ENCODE results near the gene MINPP1.
"Not testable (repeated sequence)": the region's sequence is repeated elsewhere in the genome, so short reads cannot be mapped to it uniquely, and the experiment has no call there.

Gene MINPP1

DNA sequence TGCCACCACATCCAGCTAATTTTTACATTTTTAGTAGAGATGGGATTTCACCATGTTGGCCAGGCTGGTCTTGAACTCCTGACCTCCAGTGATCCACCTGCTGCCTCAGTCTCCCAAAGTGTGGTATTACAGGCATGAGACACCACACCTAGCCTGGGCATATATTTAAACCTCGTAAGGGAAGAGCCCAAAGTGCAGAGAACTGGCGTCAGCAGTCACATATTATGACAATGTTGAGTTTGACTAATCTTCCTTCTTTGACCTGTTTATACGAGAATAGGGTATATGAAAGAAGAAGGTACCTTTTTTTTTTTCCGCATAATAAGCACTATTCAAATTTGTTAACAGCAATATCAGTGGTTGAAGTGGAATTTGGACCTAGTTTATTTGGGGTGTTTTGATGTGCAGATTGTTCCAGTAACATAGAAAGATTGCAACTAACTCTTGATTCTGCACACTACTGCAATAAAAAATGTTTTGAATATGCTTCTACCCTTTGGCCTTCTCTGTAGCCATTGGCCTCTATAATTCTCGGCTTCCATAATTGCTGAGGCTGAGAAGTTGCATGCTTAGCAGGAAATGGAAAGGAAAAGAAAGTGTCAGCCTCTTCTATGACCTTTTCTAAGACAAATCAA, 55.9 kb downstream of the MINPP1 start:
- in situ Hi-C loops (cut with MboI; ENCODE audit: low sequenced_read_pairs): no loop called here

DNA sequence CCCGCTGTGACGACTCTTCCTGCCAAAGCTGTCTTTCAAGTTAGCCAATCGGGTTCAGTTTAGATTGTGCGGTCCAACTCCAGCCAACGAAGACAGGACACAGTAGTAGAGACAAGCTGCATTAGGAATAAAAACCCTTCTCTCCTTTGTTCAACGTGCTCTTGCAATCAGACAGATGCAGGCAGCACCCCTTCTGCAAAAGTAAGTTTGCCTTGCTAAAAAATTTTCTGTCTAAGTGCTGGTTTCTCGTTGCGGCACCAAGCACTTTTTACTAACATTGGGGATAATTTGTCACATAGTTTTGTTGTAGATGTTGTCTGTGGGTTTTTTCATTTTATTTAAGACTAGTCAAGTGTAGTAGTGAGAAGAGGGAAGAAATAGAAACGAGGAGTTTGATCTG, 58.1 kb downstream of the MINPP1 start:
- in situ Hi-C loops (cut with MboI; ENCODE audit: low sequenced_read_pairs): no loop called here

DNA sequence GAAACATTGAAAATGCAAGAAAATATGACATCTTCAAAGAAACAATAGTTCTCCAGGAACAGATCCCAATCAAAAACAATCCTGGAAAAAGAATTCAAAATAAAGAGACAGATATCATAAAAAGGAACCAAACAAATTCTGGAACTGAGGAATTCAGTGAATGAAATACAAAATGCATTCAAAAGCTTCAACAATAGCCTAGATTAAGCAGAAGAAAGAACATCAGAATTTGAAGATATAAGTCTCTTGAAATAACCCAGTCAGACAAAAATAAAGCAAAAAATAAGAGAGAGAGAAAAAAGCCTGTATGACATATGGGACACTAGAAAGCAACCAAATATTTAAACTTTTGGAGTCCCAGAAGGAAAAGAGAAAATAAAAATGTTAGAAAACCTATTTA, 60.3 kb downstream of the MINPP1 start:
- in situ Hi-C loops (cut with MboI; ENCODE audit: low sequenced_read_pairs): no loop called here

DNA sequence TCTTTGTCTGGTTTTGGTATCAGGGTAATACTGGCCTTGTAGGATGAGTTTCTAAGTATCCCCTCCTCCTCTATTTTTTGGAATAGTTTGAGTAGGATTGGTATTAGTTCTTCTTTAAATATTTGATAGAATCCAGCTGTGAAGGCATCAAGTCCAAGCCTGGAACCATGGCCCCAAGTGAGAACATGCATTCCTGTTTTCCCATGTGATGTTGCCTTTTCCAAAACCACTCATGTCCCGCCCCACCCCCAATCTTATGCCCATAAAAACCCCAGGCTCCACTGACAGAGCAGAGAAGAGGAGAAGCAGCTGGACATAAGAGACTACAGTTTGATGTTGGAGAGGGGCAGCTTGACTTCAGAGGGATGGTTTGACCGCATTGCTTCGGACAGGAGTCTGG, 71.2 kb downstream of the MINPP1 start:
- in situ Hi-C loops (cut with MboI; ENCODE audit: low sequenced_read_pairs): no loop called here

DNA sequence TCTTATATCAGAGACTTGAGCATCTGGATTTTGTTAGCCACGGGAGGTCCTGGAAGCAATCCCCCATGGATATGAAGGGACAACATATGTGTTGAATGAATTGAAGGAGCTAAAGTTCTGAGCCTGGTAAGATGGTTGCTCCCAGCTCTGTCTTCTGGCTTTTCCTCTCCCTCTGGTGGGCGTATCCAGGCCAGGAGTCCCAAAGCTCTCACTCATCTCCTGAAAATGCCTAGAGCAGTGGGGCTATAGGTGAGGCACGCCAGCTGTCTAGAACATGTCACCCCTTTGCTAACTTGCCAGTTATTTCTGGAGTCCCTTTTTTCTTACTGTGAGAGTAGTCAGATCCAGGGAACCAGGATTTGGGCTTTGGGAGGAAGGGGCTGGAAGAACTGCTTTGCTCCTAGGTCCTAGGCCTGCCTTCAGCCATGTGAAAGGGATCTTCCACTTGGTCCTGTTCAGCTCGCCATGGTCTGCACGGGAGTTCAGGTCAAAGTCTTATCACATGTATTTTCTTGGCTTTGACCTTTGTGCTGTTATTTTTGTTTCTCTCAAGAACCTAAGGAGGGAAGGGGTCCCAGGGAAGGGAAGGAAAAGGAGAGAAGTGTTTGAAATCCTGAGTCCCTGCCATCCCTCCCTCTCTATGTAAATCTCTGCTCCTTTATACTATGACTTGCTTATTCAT, 73.6 kb downstream of the MINPP1 start:
- in situ Hi-C loops (cut with MboI; ENCODE audit: low sequenced_read_pairs): no loop called here

DNA sequence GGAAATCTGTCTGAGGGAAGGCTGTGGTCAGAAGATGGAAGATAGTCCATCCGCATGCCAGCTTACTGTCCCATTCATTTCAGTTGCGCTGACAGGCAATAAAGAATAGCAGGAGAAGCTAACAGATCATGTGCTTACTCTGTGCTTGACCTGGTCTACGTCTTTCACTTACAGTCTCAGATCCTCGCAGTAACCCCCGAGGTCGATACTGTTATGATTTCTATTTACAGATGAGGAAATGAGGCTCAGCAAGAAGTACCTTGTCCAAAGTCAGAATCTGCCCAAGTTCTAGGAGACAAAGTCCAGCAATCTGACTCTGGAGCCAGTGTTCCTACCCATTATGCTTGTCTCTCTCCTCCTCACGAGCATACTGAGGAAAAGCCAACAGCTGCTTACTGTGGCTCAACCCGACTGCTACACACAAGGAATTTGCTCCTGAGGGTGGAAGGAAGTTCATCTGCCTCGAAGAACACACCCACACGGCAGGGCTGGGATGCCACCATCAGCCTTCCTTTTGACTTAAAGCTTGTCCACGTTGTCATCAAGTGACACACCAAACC, 74.2 kb downstream of the MINPP1 start:
- in situ Hi-C loops (cut with MboI; ENCODE audit: low sequenced_read_pairs): no loop called here

DNA sequence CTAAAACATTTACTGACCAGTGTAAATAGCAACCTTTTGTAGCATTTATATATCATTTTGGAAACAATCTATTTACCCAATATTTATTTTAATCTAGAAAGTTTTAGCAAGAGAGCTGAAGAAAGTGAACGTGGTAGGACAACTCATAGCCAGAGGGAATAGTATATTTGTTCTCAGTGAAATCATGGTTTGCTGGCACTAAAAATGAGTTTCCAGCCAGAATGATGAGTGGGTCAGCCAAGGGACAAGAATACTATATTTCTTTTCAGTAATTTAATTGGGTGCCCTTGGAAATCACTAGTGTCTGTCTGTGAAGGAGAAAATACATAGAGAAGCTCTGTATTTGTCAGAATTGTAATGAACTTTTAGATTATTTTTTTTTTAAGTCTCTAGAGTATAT, 74.9 kb downstream of the MINPP1 start:
- in situ Hi-C loops (cut with MboI; ENCODE audit: low sequenced_read_pairs): no loop called here

DNA sequence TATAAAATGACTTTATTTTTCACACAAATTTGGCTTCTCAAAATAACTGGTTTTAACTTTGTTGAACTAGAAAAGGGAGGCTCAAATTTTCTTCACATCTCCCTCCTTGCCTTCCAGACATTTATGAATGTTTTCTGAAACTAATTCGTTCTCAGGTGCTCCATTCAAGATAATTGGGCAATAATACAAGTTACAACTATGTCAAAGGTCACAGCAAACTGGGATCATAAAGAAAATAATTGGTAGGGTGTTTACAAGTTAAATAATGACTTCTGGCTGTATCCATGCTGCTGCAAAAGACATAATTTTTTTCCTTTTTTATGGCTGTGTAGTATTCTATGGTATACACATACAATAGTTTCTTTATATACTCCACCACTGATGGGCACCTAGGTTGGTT, 75.3 kb downstream of the MINPP1 start:
- in situ Hi-C loops (cut with MboI; ENCODE audit: low sequenced_read_pairs): no loop called here

DNA sequence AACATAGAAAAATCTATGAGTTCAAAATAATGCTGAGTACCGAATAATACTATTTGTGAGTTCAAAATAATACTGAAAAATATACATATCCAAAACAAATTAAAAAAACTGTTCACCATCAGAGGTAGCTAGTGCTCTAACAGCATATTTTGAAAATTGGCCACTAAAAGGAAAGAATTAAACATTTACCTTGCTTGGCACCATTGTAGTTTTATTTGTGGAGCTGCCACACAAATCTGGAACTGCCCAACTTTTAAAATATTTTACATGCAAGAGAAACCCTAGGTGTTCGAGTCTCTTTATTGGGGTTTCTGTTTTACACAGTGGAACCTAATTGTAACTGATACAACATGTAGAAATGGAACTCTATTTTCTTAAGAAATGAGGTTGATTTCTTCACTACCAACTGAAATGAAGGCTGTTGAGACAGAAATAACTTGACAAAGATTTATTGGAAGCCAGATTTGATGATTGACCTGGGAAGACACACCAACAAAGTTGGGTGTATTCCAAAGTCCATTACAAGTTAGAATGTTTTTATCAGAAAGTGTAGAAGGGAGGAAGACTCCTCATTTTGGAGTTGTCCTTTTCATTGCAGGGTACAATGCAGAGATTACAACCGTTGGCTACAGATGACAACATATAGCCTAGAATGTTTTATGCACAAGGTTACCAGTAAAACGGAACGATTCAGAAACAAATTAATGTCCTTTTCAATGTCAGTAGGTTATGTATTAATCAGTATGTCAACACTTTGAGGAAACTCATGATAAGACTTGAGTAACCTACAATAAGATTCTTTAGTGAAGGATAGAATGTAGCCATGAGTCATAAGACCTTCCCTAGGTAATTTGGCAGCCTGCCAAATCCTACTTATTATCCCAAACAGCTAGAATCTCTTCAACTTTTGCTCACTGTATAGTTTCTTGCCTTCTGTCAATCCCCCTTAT, 81.1 kb downstream of the MINPP1 start:
- in situ Hi-C loops (cut with MboI; ENCODE audit: low sequenced_read_pairs): no loop called here

DNA sequence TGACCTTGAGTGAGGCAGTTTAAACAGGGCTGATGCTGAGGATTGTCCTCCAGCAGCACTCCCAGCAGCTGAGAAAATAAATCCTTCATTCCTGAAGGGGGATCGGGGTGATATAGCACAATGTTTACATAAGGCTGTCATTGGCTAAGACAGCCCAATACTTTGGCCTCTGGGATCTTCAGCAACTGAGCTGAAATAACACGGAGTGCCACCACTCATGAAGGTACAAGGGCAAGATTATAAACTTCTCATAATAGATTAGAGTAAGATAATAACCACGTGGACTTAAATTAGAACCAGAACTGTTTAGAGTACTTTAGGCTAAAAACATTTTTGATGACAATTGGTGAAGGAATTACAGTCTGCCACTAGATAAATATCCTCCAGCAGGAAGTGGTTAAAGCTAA, 85.0 kb downstream of the MINPP1 start:
- in situ Hi-C loops (cut with MboI; ENCODE audit: low sequenced_read_pairs): no loop called here

DNA sequence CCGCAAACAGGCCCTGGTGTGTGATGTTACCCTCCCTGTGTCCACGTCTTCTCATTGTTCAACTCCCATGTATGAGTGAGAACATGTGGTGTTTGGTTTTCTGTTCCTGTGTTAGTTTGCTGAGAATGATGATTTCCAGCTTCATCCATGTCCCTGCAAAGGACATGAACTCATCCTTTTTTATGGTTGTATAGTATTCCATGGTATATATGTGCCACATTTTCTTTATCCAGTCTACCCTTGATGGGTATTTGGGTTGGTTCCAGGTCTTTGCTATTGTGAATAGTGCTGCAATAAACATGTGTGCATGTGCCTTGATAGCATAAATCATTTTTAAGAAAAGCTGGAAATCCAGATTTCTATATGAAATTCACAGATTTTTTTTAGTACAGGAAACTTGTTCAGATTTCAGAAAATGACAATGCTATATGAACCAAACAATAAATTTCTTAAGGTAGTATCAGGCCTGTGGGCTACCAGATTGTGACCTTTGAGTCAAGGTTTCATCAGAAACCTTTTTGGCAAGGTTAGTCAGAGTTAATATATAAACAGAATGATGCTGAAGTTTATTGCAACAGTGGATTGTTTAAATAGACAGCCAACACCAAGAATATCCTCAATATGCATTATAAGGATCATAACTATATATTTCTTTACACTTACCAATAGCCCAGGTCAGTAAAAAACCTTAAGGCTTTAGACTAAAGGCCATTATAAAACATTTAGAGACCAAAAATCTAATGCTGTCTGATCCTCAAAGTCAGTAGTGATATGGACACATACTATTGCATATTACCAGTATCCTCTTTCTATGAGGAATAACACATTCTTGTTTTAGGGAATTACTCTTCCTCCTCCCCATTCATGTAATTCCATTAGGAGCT, 86.3 kb downstream of the MINPP1 start:
- in situ Hi-C loops (cut with MboI; ENCODE audit: low sequenced_read_pairs): no loop called here

DNA sequence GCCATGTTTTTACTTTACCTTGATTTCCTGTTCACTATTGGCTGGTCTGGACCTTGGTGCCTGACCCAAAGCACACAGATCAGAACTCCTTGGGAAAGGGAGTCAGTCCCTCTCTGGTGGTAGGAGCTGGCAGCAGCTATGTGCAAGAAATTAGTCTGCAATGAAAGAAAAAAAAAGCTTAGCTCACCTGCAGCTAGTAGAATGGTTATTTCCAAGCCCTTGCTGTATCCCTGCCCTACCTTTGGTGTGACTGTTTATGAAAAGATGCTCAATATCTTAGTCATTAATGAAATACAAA, 86.8 kb downstream of the MINPP1 start:
- in situ Hi-C loops (cut with MboI; ENCODE audit: low sequenced_read_pairs): no loop called here

DNA sequence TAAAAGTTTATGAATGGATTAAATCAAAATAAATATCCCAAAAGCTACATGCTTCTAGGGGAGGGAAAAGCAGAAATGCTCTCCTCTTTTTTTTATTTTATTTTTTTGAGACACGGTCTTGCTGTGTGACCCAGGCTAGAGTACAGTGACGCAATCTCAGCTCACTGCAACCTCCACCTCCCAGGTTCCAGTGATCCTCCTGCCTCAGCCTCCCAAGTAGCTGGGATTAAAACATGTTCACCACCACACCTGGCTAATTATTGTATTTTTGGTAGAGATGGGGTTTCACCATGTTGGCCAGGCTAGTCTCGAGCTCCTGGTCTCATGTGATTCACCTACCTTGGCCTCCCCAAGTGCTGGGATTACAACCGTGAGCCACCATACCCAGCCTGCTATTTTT, 88.2 kb downstream of the MINPP1 start:
- in situ Hi-C loops (cut with MboI; ENCODE audit: low sequenced_read_pairs): not testable (repeated sequence)

DNA sequence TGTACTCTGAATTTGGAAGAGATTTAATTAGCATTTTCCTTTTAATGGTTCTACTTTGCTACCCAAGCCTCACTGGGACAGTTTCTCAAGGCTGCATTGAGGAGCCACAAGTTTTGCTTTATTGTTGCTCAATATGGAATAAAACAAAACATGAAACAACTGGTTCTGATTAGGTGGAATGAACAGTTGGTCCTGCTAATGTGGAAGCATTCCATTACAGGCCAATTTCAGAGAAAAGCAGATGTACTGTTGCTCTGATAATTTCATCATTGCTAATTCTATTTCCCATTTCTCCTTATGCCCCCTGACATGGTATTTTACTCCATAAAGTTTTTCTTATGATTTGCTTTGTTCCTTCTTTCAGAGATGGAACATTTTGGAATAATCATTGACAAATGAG, 89.0 kb downstream of the MINPP1 start:
- in situ Hi-C loops (cut with MboI; ENCODE audit: low sequenced_read_pairs): no loop called here

DNA sequence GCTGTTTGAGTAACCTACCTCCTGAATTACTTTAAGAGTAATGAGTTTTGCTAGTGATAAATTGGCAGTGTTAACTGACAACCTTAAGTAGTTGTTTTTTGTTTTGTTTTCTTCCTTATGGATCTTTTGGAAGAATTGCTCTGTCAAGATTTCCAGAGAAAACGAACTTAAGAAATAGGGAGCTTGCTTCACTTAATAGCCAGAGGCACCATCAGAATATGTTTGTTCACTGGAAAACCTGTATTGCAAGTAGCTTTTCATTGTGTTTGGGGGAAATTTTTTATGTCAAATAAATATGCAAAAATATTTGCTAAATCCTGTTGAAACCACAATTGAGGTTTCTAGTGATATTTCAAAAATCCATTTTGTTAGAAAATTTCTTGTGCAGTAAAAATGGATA, 89.5 kb downstream of the MINPP1 start:
- in situ Hi-C loops (cut with MboI; ENCODE audit: low sequenced_read_pairs): no loop called here

DNA sequence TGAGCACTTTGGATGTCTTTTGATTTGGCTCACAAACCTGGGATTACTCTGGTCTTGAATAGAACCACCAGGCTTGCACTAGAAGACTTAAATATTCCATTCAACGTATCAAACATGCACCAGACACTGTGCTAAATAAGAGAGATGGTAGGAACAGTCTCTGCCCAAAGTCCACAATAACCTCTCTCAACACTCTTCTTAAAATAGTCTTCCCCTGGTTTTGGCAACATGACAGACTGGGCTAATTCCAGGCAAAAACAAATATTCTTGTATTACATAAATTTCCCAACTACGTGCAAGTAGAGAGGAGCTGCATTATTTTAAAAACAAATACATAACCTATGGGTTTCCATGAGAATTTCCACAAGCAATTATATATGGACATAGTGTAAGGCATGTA, 90.2 kb downstream of the MINPP1 start:
- in situ Hi-C loops (cut with MboI; ENCODE audit: low sequenced_read_pairs): no loop called here

DNA sequence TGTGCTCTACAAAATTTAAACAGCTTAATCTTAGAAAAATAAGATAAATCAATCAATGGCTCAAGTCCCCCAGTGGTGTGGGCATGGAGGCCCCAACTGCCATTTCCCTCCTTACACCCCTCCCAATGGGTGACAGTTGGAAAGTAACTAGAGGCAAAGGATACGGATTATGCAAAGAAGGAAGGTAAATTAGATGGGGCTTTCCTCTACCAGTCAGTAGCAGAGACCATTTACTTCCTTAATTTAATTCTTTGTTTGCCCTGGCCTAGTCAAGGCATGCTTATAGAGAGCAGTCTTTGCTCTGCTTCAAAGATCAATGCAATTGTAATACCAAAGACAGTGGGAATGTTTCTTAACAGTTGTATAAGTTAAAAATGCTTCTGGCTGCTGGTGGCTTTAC, 91.7 kb downstream of the MINPP1 start:
- in situ Hi-C loops (cut with MboI; ENCODE audit: low sequenced_read_pairs): no loop called here

DNA sequence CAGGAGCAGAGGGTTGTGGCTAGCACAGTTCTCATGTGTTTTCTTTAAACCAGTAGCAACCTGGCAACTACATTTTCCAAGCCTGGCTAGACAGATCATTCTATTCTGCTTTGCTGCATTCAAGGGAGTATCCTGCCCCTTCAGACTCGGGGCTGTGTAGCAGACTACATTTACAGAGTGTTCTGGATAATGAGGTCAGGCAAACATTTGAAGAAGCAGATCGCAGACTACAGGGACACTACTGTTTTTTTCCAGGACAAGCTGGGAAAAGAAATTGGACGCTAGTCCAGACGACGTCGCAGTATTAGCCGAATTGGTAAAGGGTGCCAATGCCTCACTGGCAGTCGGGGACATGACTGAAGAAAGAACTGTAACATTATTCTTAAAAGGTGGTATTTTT, 94.0 kb downstream of the MINPP1 start:
- in situ Hi-C loops (cut with MboI; ENCODE audit: low sequenced_read_pairs): no loop called here

DNA sequence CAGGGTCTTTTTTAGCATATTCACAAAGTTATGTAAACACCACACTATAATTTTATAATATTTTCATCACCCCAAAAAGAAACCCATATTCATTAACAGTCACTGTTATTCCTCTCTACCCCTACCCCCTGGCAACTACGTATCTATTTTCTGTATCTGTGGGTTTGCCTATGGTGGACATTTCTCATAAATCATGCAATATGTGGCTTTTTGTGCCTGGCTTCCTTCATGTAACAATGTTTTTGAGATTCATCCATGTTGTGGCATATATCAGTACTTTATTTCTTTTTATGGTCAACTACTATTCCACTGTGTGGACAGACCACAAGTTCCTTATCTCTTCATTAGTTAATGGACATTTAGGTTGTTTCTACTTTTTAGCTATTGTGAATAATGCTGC, 95.9 kb downstream of the MINPP1 start:
- in situ Hi-C loops (cut with MboI; ENCODE audit: low sequenced_read_pairs): no loop called here
